ENCODE data around the gene TOP1. TPM values are rescaled to one million over a fixed set of nuclear protein-coding genes. Genes with fewer than 3 reads are reported as not detected.

Gene TOP1
- total and polyA plus RNA-seq, 2 of the 4 experiments (the other 2 are of a cell fraction) = 14.0 to 21.5 TPM

DNA sequence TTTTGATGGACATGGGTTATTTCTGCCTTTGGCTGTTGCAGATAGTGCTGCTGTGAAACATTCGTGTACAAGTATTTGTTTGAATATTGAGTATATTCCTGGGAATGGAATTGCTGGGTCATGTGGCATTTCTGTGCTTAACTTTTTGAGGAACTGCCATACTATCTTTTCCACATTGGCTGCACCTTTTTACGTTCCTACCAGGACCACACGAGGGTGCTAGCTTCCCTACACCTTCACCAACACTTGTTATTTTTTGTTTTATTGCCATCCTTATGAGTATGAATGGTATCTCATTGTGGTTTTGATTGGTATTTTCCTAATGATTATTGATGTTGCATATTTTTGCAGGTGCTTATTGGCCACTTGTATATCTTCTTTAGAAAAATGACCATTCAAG, 60.9 kb downstream of the TOP1 start:
- dilution Hi-C loops (cut with HindIII; ENCODE audit: low sequenced_read_pairs, unreplicated experiment) = no loop called here

More for the DNA sequence above, 60.9 kb downstream of the TOP1 start:
- Histone ChIP-seq H2AFZ (replicated peaks; ENCODE audit: low read length, poor library complexity) (no peak overlapping the region), H3K56ac (ENCODE audit: extremely low read depth, insufficient read depth, low read length) (no peak overlapping the region), H3K4me3 (ENCODE audit: insufficient read depth, low read depth, low read length) (no peak overlapping the region), H3K4ac (ENCODE audit: low read depth, low read length) (no peak overlapping the region), H2BK120ac (ENCODE audit: low read depth, low read length) (no peak overlapping the region), H2BK15ac (ENCODE audit: low read depth, low read length) (no peak overlapping the region), H3K9me3 (ENCODE audit: control insufficient read depth, insufficient read depth, low read length) (no peaks in the 10 kb centered on the region), H3K9me1 (ENCODE audit: insufficient read depth, low read length) (peaks cover 5% of the 10 kb centered on the region; the same call in 1 of the 2 replicates), H2AK9ac (replicated peaks; ENCODE audit: low read depth, low read length, poor library complexity) (no peak overlapping the region), H3K36me3 (ENCODE audit: control insufficient read depth, insufficient read depth, low read length) (peaks cover 48% of the 10 kb centered on the region), H3K4me1 (ENCODE audit: control insufficient read depth, insufficient read depth, low read length) (peaks cover 12% of the 10 kb centered on the region), H2BK5ac (ENCODE audit: low read depth, low read length, poor library complexity, severe bottlenecking) (no peak overlapping the region), H3K4me2 (ENCODE audit: low read depth, low read length) (no peak overlapping the region), H4K91ac (ENCODE audit: insufficient read depth, low read depth, low read length) (no peak overlapping the region), H3K18ac (ENCODE audit: low read depth, low read length) (no peak overlapping the region), H4K8ac (ENCODE audit: low read depth in 2 of 2, low read length in 2 of 2) (no peak overlapping the region), H3K9ac (ENCODE audit: low read depth, low read length) (no peak overlapping the region), H4K20me1 (ENCODE audit: insufficient read depth, low read length) (peaks cover 8% of the 10 kb centered on the region; the same call in 1 of the 2 replicates), H3K23ac (ENCODE audit: low read depth, low read length) (no peak overlapping the region), H3K27ac (ENCODE audit: insufficient read depth, low read length) (no peak overlapping the region), H4K5ac (ENCODE audit: low read depth, low read length) (no peak overlapping the region), H3K27me3 (ENCODE audit: control insufficient read depth, insufficient read depth, low read length) (no peaks in the 10 kb centered on the region), H2BK20ac (ENCODE audit: low read depth, low read length) (no peak overlapping the region), H3K14ac (replicated peaks; ENCODE audit: low read depth, low read length) (no peak overlapping the region), H2AK5ac (ENCODE audit: low read depth, low read length) (no peak overlapping the region), H3K79me1 (ENCODE audit: low read depth in 1 of 2, low read length in 2 of 2) (peaks cover 35 to 49% of the 10 kb centered on the region in 2 experiments)
- DNase-seq = no peak
- ATAC-seq (ENCODE audit: low read depth) = no peak
- ChIA-PET POLR2A (ENCODE audit: unreplicated experiment) (no interaction called here), CTCF (no interaction called here)
- BruUV-seq (replicated peaks) = no TSS peak
- intact Hi-C loops (cut with micrococcal nuclease) = no loop called here
- no CpG with 5 or more reads among the region's 3 CpGs for WGBS, 2 experiments (ENCODE audit: extremely low coverage in 2 of 2, insufficient read length in 1 of 2)
- TF ChIP-seq RFX5 (IDR thresholded peaks at IDR 0.05; ENCODE audit: low read depth, low read length) (no peak), SMC3 (IDR thresholded peaks at IDR 0.05; ENCODE audit: low read depth, low read length) (no peak), MAZ (IDR thresholded peaks at IDR 0.05; ENCODE audit: borderline replicate concordance, low read depth, low read length) (no peak), RCOR1 (IDR thresholded peaks at IDR 0.05; ENCODE audit: insufficient replicate concordance, low read length) (no peak), POLR2A (IDR thresholded peaks at IDR 0.05; ENCODE audit: low read depth, low read length) (no peak), BHLHE40 (IDR thresholded peaks at IDR 0.05; ENCODE audit: low read depth, low read length) (no peak), NFE2L2 (IDR thresholded peaks at IDR 0.05; ENCODE audit: low read depth, low read length) (no peak), CEBPB (IDR thresholded peaks at IDR 0.05; ENCODE audit: low read depth, low read length) (no peak), RAD21 (IDR thresholded peaks at IDR 0.05; ENCODE audit: low read length) (no peak), MXI1 (IDR thresholded peaks at IDR 0.05; ENCODE audit: borderline replicate concordance, low read depth, low read length) (no peak), MAFK (IDR thresholded peaks at IDR 0.05; ENCODE audit: low read depth, low read length) (no peak), FOS (IDR thresholded peaks at IDR 0.05; ENCODE audit: low read depth, low read length) (no peak), CHD1 (IDR thresholded peaks at IDR 0.05; ENCODE audit: low read depth, low read length) (no peak)
- TF ChIP-seq, protein P1, sequence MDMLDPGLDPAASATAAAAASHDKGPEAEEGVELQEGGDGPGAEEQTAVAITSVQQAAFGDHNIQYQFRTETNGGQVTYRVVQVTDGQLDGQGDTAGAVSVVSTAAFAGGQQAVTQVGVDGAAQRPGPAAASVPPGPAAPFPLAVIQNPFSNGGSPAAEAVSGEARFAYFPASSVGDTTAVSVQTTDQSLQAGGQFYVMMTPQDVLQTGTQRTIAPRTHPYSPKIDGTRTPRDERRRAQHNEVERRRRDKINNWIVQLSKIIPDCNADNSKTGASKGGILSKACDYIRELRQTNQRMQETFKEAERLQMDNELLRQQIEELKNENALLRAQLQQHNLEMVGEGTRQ (IDR thresholded peaks at IDR 0.05; ENCODE audit: low read depth, low read length) = no peak
- TF ChIP-seq, protein P2, sequence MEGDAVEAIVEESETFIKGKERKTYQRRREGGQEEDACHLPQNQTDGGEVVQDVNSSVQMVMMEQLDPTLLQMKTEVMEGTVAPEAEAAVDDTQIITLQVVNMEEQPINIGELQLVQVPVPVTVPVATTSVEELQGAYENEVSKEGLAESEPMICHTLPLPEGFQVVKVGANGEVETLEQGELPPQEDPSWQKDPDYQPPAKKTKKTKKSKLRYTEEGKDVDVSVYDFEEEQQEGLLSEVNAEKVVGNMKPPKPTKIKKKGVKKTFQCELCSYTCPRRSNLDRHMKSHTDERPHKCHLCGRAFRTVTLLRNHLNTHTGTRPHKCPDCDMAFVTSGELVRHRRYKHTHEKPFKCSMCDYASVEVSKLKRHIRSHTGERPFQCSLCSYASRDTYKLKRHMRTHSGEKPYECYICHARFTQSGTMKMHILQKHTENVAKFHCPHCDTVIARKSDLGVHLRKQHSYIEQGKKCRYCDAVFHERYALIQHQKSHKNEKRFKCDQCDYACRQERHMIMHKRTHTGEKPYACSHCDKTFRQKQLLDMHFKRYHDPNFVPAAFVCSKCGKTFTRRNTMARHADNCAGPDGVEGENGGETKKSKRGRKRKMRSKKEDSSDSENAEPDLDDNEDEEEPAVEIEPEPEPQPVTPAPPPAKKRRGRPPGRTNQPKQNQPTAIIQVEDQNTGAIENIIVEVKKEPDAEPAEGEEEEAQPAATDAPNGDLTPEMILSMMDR (conservative IDR thresholded peaks at IDR 0.05; ENCODE audit: low read depth, low read length) = no peak
- TF ChIP-seq, protein P3, sequence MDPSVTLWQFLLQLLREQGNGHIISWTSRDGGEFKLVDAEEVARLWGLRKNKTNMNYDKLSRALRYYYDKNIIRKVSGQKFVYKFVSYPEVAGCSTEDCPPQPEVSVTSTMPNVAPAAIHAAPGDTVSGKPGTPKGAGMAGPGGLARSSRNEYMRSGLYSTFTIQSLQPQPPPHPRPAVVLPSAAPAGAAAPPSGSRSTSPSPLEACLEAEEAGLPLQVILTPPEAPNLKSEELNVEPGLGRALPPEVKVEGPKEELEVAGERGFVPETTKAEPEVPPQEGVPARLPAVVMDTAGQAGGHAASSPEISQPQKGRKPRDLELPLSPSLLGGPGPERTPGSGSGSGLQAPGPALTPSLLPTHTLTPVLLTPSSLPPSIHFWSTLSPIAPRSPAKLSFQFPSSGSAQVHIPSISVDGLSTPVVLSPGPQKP (IDR thresholded peaks at IDR 0.05; ENCODE audit: borderline replicate concordance, low read depth, low read length) = no peak
- in situ Hi-C loops (cut with MboI; ENCODE audit: low sequenced_read_pairs) = no loop called here
